Activated CD4-positive, alpha-beta T cell treated with anti-CD3 and anti-CD28 coated beads, Interleukin-2, Interleukin-4, amounts not matched to agents 100 ng/mL and 50 ng/mL, durations not matched to agents 16 hours and 8 hours (primary cell): ENCODE measurements around the gene SLC30A10.
"Not testable (repeated sequence)": the region's sequence is repeated elsewhere in the genome, so short reads cannot be mapped to it uniquely, and the experiment has no call there.

ENCODE experiments used
- DNase-seq: peaks from one replicate; pipeline ENCODE4 v3.0.0-alpha.2; 2020; ENCODE audit warnings: low spot score

SLC30A10 gene

GRCh38 chr1:219891846-219892245 lies 36.5 kb downstream of the SLC30A10 start:
- not testable (repeated sequence) for DNase-seq

GRCh38 chr1:219888667-219889066 lies 39.7 kb downstream of the SLC30A10 start:
- DNase-seq = not testable (repeated sequence)

GRCh38 chr1:219885680-219886079 lies 42.7 kb downstream of the SLC30A10 start:
- no peak for DNase-seq

GRCh38 chr1:219883400-219884332 lies 44.7 kb downstream of the SLC30A10 start:
- no peak for DNase-seq

GRCh38 chr1:219882755-219883154 lies 45.6 kb downstream of the SLC30A10 start:
- no peak for DNase-seq

- no peak for DNase-seq
These were observed 46.3 kb downstream of the SLC30A10 start for GRCh38 chr1:219882096-219882495.

- no peak for DNase-seq
These were observed 47.4 kb downstream of the SLC30A10 start for GRCh38 chr1:219880765-219881457.

GRCh38 chr1:219876798-219877209 lies 51.6 kb downstream of the SLC30A10 start:
- DNase-seq = no peak

GRCh38 chr1:219875860-219876259 lies 52.5 kb downstream of the SLC30A10 start:
- DNase-seq = no peak

- DNase-seq = not testable (repeated sequence)
These were observed 55.8 kb downstream of the SLC30A10 start for GRCh38 chr1:219872538-219872937.

- DNase-seq = no peak
These were observed 56.8 kb downstream of the SLC30A10 start for GRCh38 chr1:219871427-219872057.

- DNase-seq = not testable (repeated sequence)
These were observed 59.7 kb downstream of the SLC30A10 start for GRCh38 chr1:219868615-219869014.
